B cell (primary cell): Measurements from ENCODE around the gene TMEM92.

ENCODE experiments used
- CTCF ChIP-seq: fragments of 200-600 bp; IDR thresholded peaks from one replicate; pipeline ENCODE4 v1.8.0; 2022; ENCODE audit warnings: antibody characterized with exemption, mild to moderate bottlenecking
- EZH2 ChIP-seq: IDR thresholded peaks from 2 replicates; pipeline ENCODE4 v1.6.1; 2012; ENCODE audit warnings: borderline replicate concordance, low read depth, mild to moderate bottlenecking, moderate library complexity, low read length; ENCODE audit not compliant: insufficient read depth, poor library complexity, severe bottlenecking

- TF ChIP-seq CTCF (no peak), EZH2 (no peak)
Observed at GRCh38 chr17:50267074-50267841, 7.0 kb upstream of the TMEM92 start.
